Caco-2 (cell line): ENCODE results near the gene GPR142. TPM values are rescaled to one million over a fixed set of nuclear protein-coding genes. Genes with fewer than 3 reads are reported as not detected.

ENCODE experiments used
- BruUV-seq: library from RNA; stranded (reverse); fragments of 400-500 nt; replicated peaks from 2 replicates; lab custom pipeline; 2021; lab: Mats Ljungman, UMichigan
- CTCF ChIA-PET: fragments of 300-600 bp; sonication (Branson Sonifier 250); formaldehyde crosslinking; loops from one replicate; lab custom pipeline; 2022; ENCODE audit warnings: antibody characterized with exemption; lab: Charles Lee
- POLR2A ChIA-PET: fragments of 300-600 bp; sonication (Branson Sonifier 250); formaldehyde crosslinking; loops from one replicate; lab custom pipeline; 2022; ENCODE audit warnings: antibody characterized with exemption; lab: Charles Lee
- DNase-seq, 2 experiments: peaks; one replicate each; pipeline versions ENCODE4 v3.0.0 to v3.0.0-alpha.2; 2020 to 2022
- H3K27me3 ChIP-seq: replicated peaks from 2 replicates; pipeline ENCODE4 v1.6.0; 2011; ENCODE audit warnings: low read length; ENCODE audit not compliant: control insufficient read depth, insufficient read depth
- H3K36me3 ChIP-seq: 2 replicates; pipeline ENCODE4 v1.5.1; 2011; ENCODE audit warnings: low read length; ENCODE audit not compliant: control insufficient read depth, insufficient read depth
- H3K4me1 ChIP-seq: fragments of 250-450 bp; sonication (Bioruptor Pico); 2 replicates; pipeline ENCODE4 v1.5.1; 2020; ENCODE audit warnings: mild to moderate bottlenecking
- H3K4me3 ChIP-seq: 2 replicates; pipeline ENCODE4 v1.5.1; 2011; ENCODE audit warnings: low read depth, mild to moderate bottlenecking, control low read depth, low read length
- H3K9me3 ChIP-seq: fragments of 250-450 bp; sonication (Bioruptor Pico); 2 replicates; pipeline ENCODE4 v1.5.1; 2020; ENCODE audit warnings: mild to moderate bottlenecking, moderate library complexity
- H3K27ac Mint-ChIP-seq: one replicate; pipeline ENCODE4 v1.8.0; 2022; ENCODE audit warnings: mixed read lengths; ENCODE audit not compliant: unreplicated experiment
- H3K27me3 Mint-ChIP-seq: one replicate; pipeline ENCODE4 v1.8.0; 2022; ENCODE audit warnings: mixed read lengths; ENCODE audit not compliant: insufficient read depth, unreplicated experiment
- H3K36me3 Mint-ChIP-seq: one replicate; pipeline ENCODE4 v1.8.0; 2022; ENCODE audit warnings: mild to moderate bottlenecking, mixed read lengths; ENCODE audit not compliant: insufficient read depth, unreplicated experiment
- H3K4me1 Mint-ChIP-seq: one replicate; pipeline ENCODE4 v1.8.0; 2022; ENCODE audit warnings: low read depth, mixed read lengths; ENCODE audit not compliant: unreplicated experiment
- H3K4me3 Mint-ChIP-seq: one replicate; pipeline ENCODE4 v1.8.0; 2022; ENCODE audit warnings: mild to moderate bottlenecking, moderate library complexity, mixed read lengths; ENCODE audit not compliant: unreplicated experiment
- H3K9me3 Mint-ChIP-seq: one replicate; pipeline ENCODE4 v1.8.0; 2022; ENCODE audit warnings: mixed read lengths; ENCODE audit not compliant: unreplicated experiment
- CTCF ChIP-seq, 2 experiments: fragments of 200-600 bp in 1 of 2; IDR thresholded peaks; 1 replicate in 1 of 2; 2 replicates in 1 of 2; pipeline versions ENCODE4 v1.5.1 to v1.8.0; 2011 to 2022; ENCODE audit warnings: antibody characterized with exemption in 1 of 2, control low read depth in 1 of 2, inconsistent platforms in 1 of 2, low read depth in 1 of 2, low read length in 1 of 2, mild to moderate bottlenecking in 1 of 2, moderate library complexity in 1 of 2; ENCODE audit not compliant: insufficient read depth in 1 of 2, severe bottlenecking in 1 of 2, unreplicated experiment in 1 of 2
- intact Hi-C: fragments of 100-400 bp; cut with micrococcal nuclease; formaldehyde crosslinking; loops from one replicate; pipeline ENCODE4 v1.10.0; 2022; ENCODE audit not compliant: unreplicated experiment
- total RNA-seq: library from RNA; stranded (reverse); gene quantifications from 2 replicates; pipeline ENCODE4 v1.2.3, GENCODE V29; 2022

Gene GPR142
- total RNA-seq, 1 experiment from 2014 or later, result not detected

- TF ChIP-seq CTCF (IDR thresholded peaks at IDR 0.05; ENCODE audit: insufficient read depth in 1 of 2, low read depth in 1 of 2, low read length in 1 of 2, severe bottlenecking in 1 of 2, unreplicated experiment in 1 of 2), result no peak
- no peaks in the 10 kb centered on the region for H3K27me3 ChIP-seq
- peaks cover 3% of the 10 kb centered on the region for H3K27me3 Mint-ChIP-seq
- peaks cover 9% of the 10 kb centered on the region for H3K9me3 Mint-ChIP-seq
- no peaks in the 10 kb centered on the region for H3K36me3 Mint-ChIP-seq
- no peak overlapping the region for H3K4me3 ChIP-seq
- no peaks in the 10 kb centered on the region for H3K36me3 ChIP-seq
- ChIA-PET POLR2A (no interaction called here), CTCF (no interaction called here)
- no peaks in the 10 kb centered on the region for H3K9me3 ChIP-seq
- H3K27ac Mint-ChIP-seq, result peak overlapping the region; percentile 33
- intact Hi-C loops, result no loop called here
- H3K4me1 ChIP-seq, result 0 out of 2 replicates have a peak, but pooled peaks cover 9% of the 10 kb centered on the region
- DNase-seq, result no peak
- H3K4me1 Mint-ChIP-seq, result peaks cover 5% of the 10 kb centered on the region
- no peak overlapping the region for H3K4me3 Mint-ChIP-seq
- BruUV-seq, result no TSS peak
Measured at GRCh38 chr17:74386386-74386785, 19.1 kb downstream of the GPR142 start.

- no peaks in the 10 kb centered on the region for H3K36me3 Mint-ChIP-seq
- no TSS peak for BruUV-seq
- no peaks in the 10 kb centered on the region for H3K36me3 ChIP-seq
- POLR2A ChIA-PET, result no interaction called here
- CTCF ChIA-PET, result no interaction called here
- peaks cover 3% of the 10 kb centered on the region for H3K27me3 Mint-ChIP-seq
- no peak for DNase-seq
- H3K4me1 Mint-ChIP-seq, result peaks cover 5% of the 10 kb centered on the region
- TF ChIP-seq CTCF (IDR thresholded peaks at IDR 0.05; ENCODE audit: insufficient read depth in 1 of 2, low read depth in 1 of 2, low read length in 1 of 2, severe bottlenecking in 1 of 2, unreplicated experiment in 1 of 2), result peak in 1 of 2 experiments; percentile 17
- no peaks in the 10 kb centered on the region for H3K27me3 ChIP-seq
- H3K4me1 ChIP-seq, result 0 out of 2 replicates have a peak, but pooled peaks cover 9% of the 10 kb centered on the region
- no peaks in the 10 kb centered on the region for H3K9me3 ChIP-seq
- no peak overlapping the region for H3K4me3 ChIP-seq
- intact Hi-C loops, result no loop called here
- peaks cover 9% of the 10 kb centered on the region for H3K9me3 Mint-ChIP-seq
- no peak overlapping the region for H3K4me3 Mint-ChIP-seq
- no peak overlapping the region for H3K27ac Mint-ChIP-seq
Measured at GRCh38 chr17:74387365-74388218, 20.3 kb downstream of the GPR142 start.

- no peak overlapping the region for H3K4me3 Mint-ChIP-seq
- H3K9me3 Mint-ChIP-seq, result peaks cover 9% of the 10 kb centered on the region
- ChIA-PET CTCF (interaction anchor here (1.0 kb wide), 1 partner anchor 10 kb away, joined by 5 read pairs; no protein-coding TSS in a partner anchor), POLR2A (no interaction called here)
- H3K27me3 Mint-ChIP-seq, result peaks cover 3% of the 10 kb centered on the region
- peaks cover 5% of the 10 kb centered on the region for H3K4me1 Mint-ChIP-seq
- intact Hi-C loops, result no loop called here
- BruUV-seq, result no TSS peak
- H3K36me3 ChIP-seq, result no peaks in the 10 kb centered on the region
- TF ChIP-seq CTCF (IDR thresholded peaks at IDR 0.05; ENCODE audit: insufficient read depth in 1 of 2, low read depth in 1 of 2, low read length in 1 of 2, severe bottlenecking in 1 of 2, unreplicated experiment in 1 of 2), result no peak
- H3K27ac Mint-ChIP-seq, result no peak overlapping the region
- DNase-seq, result no peak
- H3K4me1 ChIP-seq, result 0 out of 2 replicates have a peak, but pooled peaks cover 9% of the 10 kb centered on the region
- H3K27me3 ChIP-seq, result no peaks in the 10 kb centered on the region
- no peaks in the 10 kb centered on the region for H3K9me3 ChIP-seq
- H3K36me3 Mint-ChIP-seq, result no peaks in the 10 kb centered on the region
- no peak overlapping the region for H3K4me3 ChIP-seq
Measured at GRCh38 chr17:74389084-74389753, 21.9 kb downstream of the GPR142 start.
